Embryonic facial prominence (tissue), 1 donor: ENCODE results near the gene LRRC75B.
"Not testable (repeated sequence)": the region's sequence is repeated elsewhere in the genome, so short reads cannot be mapped to it uniquely, and the experiment has no call there.

Experiments
- DNase-seq: peaks from one replicate; pipeline ENCODE4 v3.0.0-alpha.2; 2016; ENCODE audit errors: extremely low spot score

LRRC75B gene

DNA sequence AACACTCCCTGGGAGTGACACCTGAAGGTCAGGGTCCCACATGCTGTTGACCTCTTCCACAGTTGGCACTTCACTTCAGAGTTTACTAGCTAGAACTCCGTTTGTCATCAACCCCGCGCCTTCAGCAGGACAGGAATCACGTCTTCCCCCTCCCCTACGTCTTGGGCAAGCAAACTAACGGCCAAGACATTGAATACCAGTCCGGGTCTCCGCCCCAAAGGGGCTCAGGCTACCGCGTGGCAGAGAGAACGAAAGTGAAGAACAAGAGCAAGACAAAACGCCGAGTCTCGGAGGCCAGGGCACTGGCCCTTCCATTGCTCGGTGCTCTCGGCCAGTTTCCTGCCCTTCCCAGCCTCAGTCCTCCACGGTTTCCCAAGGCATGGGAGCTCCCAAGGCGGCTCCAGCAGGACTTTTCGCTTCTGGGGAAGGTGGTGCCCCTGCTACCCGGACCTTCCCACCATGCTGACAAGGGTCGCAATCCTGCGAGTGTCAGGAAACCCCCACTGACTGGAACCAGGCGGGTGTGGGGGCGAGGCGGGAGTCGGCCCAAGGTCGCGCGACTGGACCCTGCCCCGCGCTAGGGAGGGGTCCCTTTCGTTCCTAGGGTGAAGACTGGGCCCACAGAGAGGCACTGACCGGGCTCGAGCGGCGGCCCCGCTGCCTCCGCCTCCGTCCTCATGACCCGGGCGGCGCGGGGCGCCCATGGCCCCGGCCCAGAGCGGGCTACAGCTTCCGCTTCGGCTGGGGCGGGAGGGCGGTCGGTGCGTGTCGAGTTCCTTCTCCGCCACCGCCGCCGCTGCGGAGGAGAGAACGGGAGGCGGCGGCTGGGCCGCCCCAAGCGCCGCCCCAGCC is 38.3 kb downstream of the LRRC75B start, which contains the start of gene GUCD1:
Gene GUCD1, minus strand, starts transcription at position 826 of the 852 bp plus-strand sequence. Its CDS starts 147 bp downstream, at position 679.
- no peak for DNase-seq

DNA sequence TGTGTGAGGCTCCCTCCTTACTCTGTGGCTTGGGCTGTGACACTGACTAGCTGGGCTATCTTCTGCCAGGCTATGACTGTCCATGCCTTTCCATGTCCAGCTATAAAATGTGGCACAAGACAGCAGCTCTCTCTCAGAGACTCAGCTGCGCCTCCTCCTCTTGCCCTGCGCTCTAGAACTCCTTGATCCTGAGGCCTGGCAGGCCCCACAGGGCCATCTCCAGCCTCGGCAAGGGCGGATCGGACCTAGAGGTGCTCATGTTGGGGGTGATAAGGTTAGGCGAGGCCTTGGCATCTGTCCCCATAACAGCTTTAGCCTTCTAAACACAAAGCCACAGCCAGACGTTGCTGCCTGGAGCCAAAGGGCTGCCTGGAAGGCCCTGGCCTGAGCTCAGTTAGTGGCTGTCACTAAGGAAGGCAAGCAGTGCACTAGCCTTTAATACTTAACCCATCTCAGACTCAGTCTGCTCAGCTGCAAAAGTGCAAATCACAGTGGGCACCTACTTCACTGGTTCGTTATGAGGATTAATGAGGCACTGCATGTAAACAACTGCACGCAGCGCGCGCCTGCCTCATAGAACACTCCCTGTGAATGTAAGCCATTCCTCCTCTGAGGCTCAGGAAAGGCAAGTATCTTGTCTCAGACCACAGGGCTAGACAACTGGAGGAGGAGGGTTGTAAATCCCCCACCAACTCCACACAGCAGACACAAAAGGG is 39.1 kb downstream of the LRRC75B start:
- no peak for DNase-seq

DNA sequence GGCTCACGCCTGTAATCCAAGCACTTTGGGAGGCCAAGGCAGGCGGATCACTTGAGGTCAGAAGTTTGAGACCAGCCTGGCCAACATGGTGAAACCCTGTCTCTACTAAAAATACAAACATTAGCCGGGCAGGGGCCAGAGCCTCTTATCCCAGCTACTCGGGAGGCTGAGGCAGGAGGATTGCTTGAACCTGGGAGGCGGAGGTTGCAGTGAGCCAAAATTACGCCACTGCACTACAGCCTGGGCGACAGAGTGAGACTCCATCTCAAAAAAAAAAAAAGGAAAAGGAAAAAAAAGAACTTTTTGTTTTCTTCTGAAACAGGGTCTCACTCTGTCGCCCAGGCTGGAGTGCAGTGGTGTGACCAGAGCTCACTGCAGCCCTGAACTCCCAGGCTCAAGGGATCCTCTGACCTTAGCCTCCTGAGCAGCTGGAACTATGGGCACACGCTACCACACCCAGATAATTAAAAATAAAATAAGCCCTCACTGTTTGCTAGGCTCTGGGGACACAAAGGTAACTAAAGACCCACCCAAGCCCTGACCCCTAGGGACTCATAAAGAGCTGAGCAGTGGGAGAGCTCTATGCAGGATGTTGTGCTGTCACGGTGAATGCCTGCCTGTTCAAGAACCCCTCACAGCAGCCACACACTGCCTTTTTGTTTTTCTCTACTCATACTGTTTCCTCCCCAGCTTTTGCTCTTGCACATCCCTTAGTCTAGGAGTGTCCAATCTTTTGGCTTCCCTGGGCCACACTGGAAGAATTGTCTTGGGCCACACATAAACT is 40.2 kb downstream of the LRRC75B start:
- DNase-seq, result not testable (repeated sequence)

DNA sequence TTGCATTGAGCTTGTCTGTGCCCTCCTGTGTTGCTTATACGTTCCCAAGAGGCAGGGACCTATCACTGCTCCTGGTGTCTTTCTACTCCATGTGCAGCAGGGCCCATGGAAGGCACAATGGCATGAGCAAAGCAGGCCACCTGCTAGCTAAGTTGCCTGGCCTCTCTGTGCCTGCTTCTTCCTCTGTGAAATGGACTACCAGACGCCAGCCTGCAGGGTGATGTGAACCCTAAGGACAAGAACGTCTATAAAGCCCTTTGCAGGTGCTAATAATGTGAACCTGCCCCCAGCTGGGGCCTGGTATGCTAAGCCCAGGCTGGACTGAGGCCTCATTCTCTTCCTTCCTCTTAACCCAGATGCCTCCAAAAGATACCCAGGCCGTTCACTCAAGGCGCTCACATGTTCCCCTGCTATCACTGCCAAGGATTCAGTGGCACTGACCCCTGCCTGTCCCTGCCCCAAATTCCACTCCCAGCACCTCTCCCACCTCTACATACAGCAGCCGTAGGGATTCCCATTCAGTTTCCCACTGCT is 41.9 kb downstream of the LRRC75B start:
- no peak for DNase-seq

DNA sequence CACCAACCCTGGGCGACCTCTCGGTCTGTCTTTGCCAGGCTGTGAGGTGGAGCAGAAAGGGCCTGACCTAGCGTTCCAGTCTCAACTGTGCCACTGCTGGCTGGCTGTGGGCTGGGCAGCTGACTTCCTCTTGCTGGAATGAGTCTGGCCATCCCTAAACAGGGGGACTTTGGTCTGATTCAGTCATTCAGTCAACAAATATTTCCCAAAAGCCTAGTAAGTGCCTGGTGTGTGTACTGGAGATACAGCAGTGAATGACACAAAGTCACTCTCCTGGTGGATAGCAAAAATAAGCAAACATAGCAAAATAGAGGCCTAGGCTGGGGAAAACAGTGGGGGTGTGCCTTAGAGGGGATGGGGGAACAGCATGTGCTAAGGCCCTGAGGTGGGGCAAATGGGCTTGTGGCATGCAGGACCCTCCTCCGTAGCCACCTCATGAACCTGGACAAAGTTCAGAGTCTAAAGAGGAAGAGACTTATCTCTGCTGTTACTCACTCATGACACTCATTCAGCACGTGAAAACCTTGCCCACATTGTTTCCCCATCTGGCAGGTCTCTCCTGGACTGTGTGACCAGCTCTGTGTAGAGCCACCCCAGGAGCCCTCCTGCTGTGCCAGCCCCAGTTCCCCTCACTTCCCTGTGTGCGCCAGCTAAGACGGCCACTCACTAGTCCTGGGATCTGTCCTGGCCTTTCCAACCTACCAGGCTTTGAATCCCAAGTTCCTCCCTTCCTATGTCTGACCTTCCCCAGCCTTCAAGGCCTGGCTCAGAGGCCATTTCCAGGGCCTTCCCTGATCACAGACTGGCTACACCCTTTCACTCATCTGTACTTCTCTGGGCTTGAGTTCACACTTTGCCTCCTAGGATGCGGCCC is 42.6 kb downstream of the LRRC75B start:
- no peak for DNase-seq

DNA sequence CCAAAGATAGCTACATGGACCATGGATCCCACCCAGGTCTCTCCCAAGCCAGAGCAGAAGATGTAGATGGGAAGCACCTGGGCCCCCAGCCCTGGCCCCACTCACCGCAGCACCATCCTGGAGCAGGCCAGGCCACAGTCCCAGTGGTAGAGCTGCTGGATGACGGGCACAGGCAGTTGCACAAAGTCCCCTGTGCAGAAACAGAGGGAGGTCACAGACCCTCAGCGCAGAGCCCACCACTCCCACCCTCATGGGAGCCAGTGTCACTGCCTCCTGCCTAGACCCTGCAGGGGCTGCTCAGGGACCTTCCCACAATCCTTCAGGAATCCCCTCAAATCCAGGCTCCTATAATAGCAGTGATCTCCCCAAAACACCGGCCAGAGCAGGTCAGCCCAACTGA is 44.1 kb downstream of the LRRC75B start:
- no peak for DNase-seq

DNA sequence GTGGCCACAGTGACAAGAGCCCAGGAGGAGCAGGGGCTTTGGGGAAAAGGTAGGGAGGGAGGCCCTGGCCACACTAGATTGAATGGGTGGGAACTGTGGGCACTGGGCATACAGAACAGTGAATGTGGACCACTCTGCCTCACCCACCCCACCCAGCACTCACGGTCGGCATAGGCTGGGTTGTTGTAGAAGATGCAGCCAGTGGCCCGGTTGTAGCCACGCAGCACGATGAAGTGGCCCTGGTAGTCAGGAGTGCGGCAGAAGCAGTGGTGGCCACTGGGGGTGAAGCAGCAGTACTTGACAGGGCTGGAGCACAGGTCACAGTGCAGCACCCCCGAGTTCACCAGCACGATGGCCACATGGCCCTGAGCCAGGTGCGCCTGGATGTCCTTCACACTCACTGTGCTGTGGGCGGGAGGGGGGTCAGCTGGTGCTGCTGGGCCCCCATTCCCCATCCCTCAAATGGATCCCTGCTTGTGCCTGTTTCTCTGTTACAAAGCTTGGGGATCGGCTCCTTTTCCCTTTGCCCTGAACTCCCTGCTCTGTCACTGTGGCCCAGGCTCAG is 49.1 kb downstream of the LRRC75B start:
- no peak for DNase-seq

DNA sequence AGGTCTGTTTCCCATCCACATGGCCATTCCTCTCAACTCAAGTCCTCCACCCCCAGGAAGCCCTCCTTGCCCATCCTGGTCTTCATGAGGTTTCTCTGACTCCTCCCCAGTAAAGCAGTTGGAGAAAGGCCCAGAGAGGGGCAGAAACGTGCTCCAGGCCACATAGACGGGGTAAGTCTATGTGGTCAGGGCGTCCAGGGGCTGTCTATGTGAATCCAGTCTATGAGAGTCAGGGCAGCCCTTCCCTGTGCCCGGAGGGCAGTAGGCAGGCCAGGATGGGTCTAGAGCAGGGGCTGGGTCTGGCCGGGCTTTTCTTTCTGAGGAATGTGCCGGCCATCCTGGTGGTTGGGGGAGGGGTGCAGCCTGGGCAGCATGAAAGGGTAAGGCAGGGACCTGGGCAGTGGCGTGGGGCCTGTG is 49.7 kb downstream of the LRRC75B start:
- DNase-seq, result no peak

DNA sequence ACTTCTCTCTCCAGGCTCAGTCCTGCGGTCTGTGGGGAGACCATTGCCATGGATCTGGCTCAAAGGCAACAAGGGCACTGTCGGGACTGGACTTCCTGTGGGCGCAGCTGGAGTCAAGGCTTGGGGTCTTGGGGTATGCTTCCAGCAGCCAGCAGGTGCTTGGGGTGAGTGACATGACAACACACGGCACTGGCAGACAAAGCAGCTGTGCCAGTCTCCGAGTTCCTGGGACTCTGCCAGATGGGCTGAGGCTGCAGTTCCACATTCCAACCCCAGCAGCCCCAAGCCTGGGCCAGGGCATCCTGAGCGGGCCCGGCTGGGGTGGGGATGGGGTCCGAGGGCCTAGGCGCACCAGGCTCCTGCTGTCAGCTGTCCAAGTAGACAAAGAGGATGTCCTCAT is 50.2 kb downstream of the LRRC75B start:
- no peak for DNase-seq

DNA sequence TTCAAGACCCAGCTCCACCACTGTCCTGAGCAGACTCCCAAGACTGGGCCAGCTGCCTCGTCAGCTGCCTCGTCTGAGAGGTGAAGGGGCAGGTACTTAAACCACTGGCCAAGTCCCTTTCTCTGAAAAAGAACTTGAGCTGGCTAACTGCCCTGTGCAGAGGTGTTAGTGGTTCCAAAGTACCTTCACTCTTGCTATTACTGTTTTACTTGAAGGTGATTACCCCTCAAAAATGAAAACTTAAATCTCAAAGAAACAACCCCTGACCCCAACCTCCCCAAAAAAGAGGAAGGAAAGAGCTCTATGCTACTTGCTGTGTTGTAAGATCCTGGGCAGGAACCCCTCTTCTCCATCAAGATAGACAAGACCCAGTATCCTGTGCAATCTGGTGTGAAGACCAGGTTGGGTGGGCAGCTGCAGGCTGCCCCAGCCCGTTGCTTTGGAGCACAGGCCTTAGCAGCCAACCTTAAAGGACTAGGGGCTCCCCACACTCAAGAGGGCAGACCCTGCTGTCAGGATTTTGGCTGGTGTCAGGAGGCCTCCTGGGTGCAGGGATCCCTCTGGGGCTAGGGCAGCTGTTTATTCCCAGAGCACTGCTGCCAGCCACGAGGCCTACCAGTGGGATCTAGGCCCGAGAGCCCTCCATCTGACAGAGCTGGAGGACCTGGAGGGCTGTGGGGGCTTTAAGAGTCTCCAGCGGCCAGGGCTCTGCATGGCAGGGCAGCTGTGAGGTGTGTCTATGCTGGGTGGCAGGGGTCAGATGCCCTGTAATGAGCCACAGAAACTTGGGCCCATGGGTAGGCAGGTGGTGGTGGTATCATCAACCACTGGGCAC is 51.0 kb downstream of the LRRC75B start:
- no peak for DNase-seq

DNA sequence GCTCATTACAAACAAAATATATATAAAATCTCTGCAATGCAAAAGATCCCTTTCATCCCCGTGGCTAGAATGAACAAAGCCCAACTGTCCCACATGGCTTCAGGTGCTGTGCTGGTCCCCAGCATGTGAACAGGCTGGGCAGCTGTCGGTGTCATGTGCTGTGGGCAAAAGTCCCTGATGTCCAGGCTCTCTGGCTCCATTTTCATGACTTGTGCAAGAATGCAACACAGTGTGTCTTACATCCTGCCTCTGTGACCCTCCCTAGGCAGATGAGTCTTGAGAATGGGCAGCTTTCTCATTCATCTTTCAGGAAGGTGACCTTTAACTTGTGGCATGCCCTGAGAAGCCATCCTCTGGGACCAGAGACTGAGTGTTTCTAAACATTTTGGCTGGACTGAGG is 52.4 kb downstream of the LRRC75B start:
- DNase-seq, result no peak

DNA sequence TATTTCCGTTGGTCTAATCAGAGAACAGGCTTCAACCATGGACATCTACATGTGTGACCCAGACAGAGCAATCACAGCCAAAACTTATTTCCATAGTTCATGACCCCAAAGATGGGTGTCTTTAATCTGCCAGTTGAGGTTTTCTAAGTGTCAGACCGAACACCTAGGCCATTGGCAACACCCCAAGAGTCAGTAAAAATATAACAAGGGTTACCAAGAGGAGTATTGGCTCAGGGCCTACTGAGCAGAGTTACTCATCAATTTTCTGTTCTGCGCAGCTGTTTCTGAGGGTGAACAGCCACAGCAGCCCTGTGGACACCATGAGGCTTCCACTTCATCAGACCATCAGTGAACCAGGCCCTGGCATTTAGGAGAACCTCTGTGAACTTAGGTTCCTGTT is 56.8 kb downstream of the LRRC75B start:
- no peak for DNase-seq
